NCI-H1436 treated with DMSO at 0.1 percent for 48 hours (cell line): ENCODE data around the gene GARNL3.

Experiments used
- DNase-seq: peaks from one replicate; lab custom pipeline; 2025; lab: John Stamatoyannopoulos, UW

The GARNL3 gene

GRCh38 chr9:127233550-127233949 is 31.0 kb upstream of the GARNL3 start:
- DNase-seq = no peak

DNA sequence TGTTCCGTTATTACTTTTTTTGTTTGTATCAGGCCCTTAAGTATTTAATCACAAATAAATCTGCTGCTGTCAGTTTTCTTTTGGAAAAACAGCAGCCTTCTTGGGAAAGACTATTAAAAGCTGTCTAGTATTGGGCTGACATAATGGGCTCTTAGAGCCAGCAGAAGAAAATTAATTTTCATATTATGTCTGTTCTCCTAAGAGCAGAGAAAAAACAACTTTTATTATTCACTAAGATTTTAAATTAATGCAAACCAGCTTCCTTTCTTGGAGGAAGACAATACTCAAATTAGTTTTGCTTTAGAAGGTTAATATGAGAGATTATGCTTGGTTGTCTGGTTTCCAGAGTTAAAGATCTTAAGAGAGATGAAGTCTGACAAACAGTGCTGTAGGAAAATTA is 30.6 kb upstream of the GARNL3 start:
- DNase-seq = no peak

- DNase-seq = no peak
These were observed 26.8 kb upstream of the GARNL3 start for GRCh38 chr9:127237801-127238200.

DNA sequence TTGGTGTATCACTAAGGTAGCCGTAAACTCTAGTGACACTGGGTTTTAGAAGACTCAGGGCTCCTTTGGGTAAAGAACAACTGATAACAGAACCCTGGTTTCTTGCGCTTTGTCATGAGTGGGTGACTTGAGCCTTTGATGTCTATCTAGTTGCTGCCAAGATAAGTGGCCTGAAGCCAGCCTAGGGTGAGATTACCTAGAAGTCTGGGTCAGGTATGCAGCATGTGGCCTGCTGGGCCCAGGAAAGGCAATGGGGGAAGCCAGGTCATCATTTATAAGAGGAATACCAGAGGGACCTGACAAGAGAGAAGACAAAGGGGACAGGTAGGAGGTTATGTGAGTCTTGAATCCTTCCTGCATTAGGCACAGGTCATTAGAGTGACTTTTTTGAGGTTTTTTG is 23.2 kb upstream of the GARNL3 start:
- no peak for DNase-seq

DNA sequence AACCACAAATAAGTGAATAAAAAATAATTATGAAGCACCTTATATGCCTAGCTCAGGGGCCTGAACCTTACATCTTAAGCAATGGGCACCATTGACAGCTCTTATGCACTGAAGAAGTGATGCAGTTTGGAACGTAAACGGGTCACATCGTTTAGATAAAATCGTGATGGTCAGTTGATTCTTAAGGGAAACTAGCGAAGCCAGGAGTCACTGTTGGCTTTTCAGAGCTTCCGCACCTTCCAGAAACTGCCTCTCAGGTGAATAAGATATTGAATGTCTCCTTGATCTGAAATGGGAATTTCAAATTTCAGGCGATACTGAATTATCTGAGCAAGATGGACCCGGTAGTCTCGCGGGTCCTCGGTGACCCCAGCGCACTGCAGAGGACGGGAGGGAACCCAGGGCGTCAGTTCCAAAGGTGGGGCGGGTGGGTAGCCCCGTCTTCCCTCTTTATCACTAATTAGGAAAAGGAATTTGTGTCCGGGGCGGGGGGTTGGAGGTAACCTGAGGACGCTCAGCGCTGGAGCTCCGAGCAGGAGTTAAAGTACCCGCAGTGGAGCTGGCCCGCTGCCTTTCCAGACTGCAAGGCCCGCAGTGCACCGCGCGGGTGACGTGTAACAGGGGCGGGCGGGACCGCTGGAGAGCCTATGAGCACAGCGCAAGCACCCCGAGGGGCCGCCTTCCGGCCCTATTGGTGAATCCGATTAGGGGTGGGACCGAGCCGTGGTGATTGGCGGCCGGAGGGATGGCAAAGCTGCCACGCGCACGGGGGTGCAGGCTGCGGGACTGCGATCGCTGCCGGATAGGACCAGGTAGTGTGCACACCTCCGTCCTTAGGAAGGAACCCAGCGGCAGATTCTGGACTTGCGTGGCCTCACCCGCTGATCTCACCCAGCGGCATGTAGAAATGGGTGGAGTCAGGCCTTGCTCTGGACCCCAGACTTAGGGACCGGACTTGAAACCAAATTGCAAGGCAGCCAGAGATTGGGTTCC is 19.7 kb upstream of the GARNL3 start:
- DNase-seq = peak; percentile 57

- DNase-seq = no peak
These were observed 18.9 kb upstream of the GARNL3 start for GRCh38 chr9:127245637-127246164.

- no peak for DNase-seq
These were observed 16.3 kb upstream of the GARNL3 start for GRCh38 chr9:127248241-127248640.

- DNase-seq = no peak
These were observed 14.7 kb upstream of the GARNL3 start for GRCh38 chr9:127249877-127250276.

GRCh38 chr9:127250896-127251391 is 13.6 kb upstream of the GARNL3 start:
- DNase-seq = no peak

DNA sequence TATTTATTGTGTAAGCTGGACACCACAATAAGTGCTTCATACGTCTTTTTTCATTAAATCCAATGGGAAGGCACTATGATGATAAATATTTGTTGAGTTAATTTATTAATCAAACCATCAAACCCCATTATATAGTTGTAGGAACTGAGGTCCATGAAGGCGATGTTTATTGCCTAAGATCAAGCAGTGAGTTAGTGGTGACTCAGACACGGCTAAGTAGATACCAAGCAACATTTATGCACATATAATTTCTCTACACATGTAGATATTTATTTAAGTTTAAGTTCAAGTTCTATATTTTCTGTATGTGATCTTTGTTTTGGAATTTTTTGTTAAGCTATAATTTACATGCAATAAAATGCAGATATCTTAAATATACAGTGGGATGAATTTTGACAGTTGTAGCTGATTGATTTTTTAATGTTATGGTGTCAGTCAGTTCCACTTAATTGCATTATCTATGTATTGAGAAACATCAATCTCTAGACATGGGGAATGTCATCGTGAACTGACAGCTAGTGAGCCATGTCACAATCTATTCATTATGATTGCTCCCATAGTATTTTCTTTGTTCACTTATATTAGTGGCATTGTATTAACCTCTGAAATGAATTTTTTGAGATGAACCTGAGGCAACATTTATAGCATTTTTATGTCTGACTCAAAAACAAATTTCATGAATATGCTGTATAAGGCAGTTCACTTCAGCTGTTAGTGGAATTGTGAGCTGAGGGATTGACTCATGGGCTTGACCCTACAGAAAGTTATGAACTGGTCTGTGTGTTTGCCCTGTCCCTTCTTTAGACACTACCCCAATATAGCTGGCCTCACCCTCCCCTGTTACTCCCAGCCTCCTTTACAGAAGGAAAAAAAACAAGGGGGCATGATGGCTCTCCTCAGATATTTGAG is 11.9 kb upstream of the GARNL3 start:
- DNase-seq = no peak

GRCh38 chr9:127253446-127253845 is 11.1 kb upstream of the GARNL3 start:
- DNase-seq = no peak

DNA sequence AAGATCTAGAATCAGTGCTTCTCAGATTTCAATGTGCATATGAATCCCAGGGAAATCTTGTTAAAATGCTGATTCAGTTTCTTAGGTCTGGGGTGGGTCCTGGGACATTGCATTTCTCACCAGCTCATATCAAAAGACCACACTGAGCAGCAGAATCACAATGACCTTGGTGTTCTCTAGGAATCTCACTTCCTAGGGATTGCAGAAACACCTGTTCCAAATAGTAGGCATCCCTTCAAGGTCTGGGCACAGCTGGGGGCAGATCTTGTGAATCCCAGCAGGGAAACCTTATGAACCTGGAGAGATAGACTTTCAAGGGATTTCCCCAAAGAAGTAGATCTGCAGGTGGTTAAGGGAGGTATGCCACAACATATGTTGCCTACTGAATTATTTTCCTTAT is 8.9 kb upstream of the GARNL3 start:
- DNase-seq = no peak

GRCh38 chr9:127256324-127256723 is 8.2 kb upstream of the GARNL3 start:
- no peak for DNase-seq

DNA sequence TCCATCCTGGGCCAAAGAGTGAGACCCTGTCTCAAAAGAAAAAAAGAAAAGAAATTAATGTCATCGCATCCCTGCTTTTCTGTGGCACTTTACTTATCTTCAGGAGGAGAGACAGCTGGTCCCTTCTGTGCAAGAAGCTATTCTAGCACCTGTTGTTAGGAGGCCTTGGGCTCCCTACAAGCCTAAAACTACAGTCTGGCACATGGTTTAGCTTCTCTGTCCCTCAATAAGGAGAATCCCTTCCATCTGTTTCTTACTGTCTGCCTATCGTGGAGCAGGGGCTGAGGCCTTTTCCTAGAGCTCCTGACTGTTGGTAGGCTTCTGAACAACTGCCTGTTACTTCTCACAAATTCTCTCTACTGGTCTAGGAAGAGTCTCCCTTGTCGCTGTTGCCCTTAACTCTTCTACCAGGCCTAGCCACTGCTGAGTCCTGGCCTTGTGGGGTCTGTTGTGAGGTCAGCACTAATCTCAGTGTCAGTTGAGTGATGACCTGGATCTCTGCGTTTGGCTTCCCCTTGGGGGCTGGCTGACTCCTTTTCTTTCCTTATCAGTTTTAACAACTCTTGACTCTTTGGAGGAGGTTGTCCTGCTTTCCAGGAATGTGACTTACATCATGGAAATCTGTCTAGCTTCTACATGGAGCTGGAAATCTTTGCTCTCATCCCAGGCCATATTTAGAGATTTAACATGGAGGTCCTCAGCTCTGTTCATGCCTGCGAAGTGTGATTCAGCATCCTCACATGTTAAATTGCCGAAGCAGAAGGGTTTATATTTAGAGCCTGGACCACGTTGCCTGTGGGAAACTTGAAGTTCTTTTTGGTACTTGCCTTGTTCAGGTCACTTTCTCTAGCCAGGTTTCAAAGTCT is 5.7 kb upstream of the GARNL3 start:
- DNase-seq = no peak

GRCh38 chr9:127262602-127263001 is 2.0 kb upstream of the GARNL3 start:
- DNase-seq = no peak

DNA sequence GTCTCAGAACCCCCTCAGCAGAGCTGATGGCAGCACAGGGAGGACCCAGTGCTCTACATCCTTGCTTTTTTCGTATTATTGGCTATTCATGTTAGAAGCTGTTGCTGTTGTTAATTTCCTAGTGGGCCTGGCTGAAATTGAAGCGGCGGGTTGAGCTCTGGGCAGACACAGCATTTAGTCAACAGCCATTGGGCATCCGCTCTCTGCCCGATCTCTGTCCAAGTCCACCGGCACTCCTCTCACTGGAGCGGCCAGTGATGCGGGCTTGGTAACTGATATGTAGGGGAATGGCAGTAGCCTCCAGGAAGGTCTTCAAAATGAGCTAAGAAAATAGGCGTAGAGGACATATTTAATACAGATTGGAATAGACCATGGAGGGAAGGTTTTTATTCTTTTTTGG is 1.3 kb upstream of the GARNL3 start:
- no peak for DNase-seq

GRCh38 chr9:127263664-127264063 is 910 bp upstream of the GARNL3 start:
- no peak for DNase-seq

- no peak for DNase-seq
These were observed 3.4 kb downstream of the GARNL3 start for GRCh38 chr9:127267793-127268525.

- no peak for DNase-seq
These were observed 4.9 kb downstream of the GARNL3 start for GRCh38 chr9:127269449-127269848.

GRCh38 chr9:127273326-127273725 is 8.8 kb downstream of the GARNL3 start:
- DNase-seq = no peak

DNA sequence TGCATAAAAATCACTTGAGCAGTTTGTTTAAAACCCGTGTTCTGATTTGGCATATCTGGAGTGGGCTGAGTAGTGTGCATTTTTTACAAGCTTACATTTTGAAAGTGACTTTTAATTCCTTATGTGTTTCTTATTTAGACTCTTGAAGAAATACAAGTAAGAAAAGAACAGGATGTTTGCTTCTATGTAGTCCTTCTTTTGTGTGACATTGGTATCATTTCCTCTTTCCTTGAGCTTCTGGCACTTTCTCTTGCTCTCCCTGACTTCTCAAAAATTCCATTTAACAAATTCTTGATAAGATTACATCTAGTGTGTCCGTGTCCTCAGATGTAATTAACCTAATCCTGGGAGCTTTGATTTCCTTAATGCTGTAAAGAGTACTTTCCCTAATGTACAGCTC is 12.5 kb downstream of the GARNL3 start:
- DNase-seq = no peak
